HepG2 (cell line): ENCODE measurements around the gene MSANTD2. TPM values are rescaled to one million over a fixed set of nuclear protein-coding genes. Genes with fewer than 3 reads are reported as not detected.
A peak's percentile ranks its signal among the peaks of the same experiment; 100 is the strongest.

Source experiments
- CERS6 ChIP-seq: sonication (generic); formaldehyde crosslinking; IDR thresholded peaks from 2 replicates; pipeline ENCODE4 v1.5.0; 2020; ENCODE audit warnings: missing genetic modification reagents
- CSRNP1 ChIP-seq: sonication (generic); formaldehyde crosslinking; IDR thresholded peaks from 2 replicates; pipeline ENCODE4 v1.8.1; 2023; ENCODE audit warnings: mild to moderate bottlenecking, missing genetic modification reagents
- DMAP1 ChIP-seq: IDR thresholded peaks from 2 replicates; pipeline ENCODE4 v1.6.1; 2016
- ELF3 ChIP-seq: IDR thresholded peaks from 2 replicates; pipeline ENCODE4 v1.6.1; 2016; ENCODE audit warnings: missing genetic modification reagents, missing compliant biosample characterization
- GMEB2 ChIP-seq: IDR thresholded peaks from 2 replicates; pipeline ENCODE4 v1.6.1; 2016; ENCODE audit warnings: missing biosample characterization, missing genetic modification reagents, low read depth
- IRF9 ChIP-seq: sonication (generic); formaldehyde crosslinking; IDR thresholded peaks from 2 replicates; pipeline ENCODE4 v1.8.0; 2022; ENCODE audit warnings: missing genetic modification reagents, mild to moderate bottlenecking, borderline replicate concordance
- KDM1A ChIP-seq: IDR thresholded peaks from 2 replicates; pipeline ENCODE4 v1.6.1; 2016; ENCODE audit warnings: missing compliant biosample characterization
- MED13 ChIP-seq: sonication (generic); formaldehyde crosslinking; IDR thresholded peaks from 2 replicates; pipeline ENCODE4 v1.5.0; 2020; ENCODE audit warnings: missing genetic modification reagents
- NFE2L1 ChIP-seq: sonication (generic); formaldehyde crosslinking; IDR thresholded peaks from 2 replicates; pipeline ENCODE4 v1.4.0; 2020; ENCODE audit warnings: missing genetic modification reagents, mild to moderate bottlenecking, borderline replicate concordance
- NFYB ChIP-seq: sonication (generic); formaldehyde crosslinking; IDR thresholded peaks from 2 replicates; pipeline ENCODE4 v1.4.0; 2020; ENCODE audit warnings: missing genetic modification reagents
- NR3C1 ChIP-seq: sonication (generic); formaldehyde crosslinking; IDR thresholded peaks from 2 replicates; pipeline ENCODE4 v1.4.0; 2020; ENCODE audit warnings: missing genetic modification reagents
- PHF20 ChIP-seq: sonication (generic); formaldehyde crosslinking; IDR thresholded peaks from 2 replicates; pipeline ENCODE4 v1.5.0; 2020; ENCODE audit warnings: mild to moderate bottlenecking, missing genetic modification reagents
- POLR2G ChIP-seq: fragments of 200-400 bp; formaldehyde crosslinking; IDR thresholded peaks from 2 replicates; pipeline ENCODE4 v1.6.1; 2018; ENCODE audit warnings: mild to moderate bottlenecking, low read depth, low read length, moderate library complexity
- SKIL ChIP-seq: sonication (generic); formaldehyde crosslinking; IDR thresholded peaks from 2 replicates; pipeline ENCODE4 v1.8.0; 2022; ENCODE audit warnings: missing genetic modification reagents, mild to moderate bottlenecking, moderate library complexity, borderline replicate concordance
- TEAD3 ChIP-seq: optimal IDR thresholded peaks from 2 replicates; pipeline ENCODE3; 2016; ENCODE audit warnings: borderline replicate concordance
- U2AF2 ChIP-seq: fragments of 200-400 bp; formaldehyde crosslinking; IDR thresholded peaks from 2 replicates; pipeline ENCODE4 v1.6.1; 2017; ENCODE audit warnings: low read depth, mild to moderate bottlenecking, low read length
- ZFP90 ChIP-seq: sonication (generic); formaldehyde crosslinking; IDR thresholded peaks from 2 replicates; pipeline ENCODE4 v1.8.0; 2022; ENCODE audit warnings: missing genetic modification reagents, mild to moderate bottlenecking, inconsistent platforms, borderline replicate concordance
- ZNF12 ChIP-seq: sonication (generic); formaldehyde crosslinking; IDR thresholded peaks from 2 replicates; pipeline ENCODE4 v1.5.0; 2020; ENCODE audit warnings: missing genetic modification reagents
- ZNF33A ChIP-seq: sonication (generic); formaldehyde crosslinking; IDR thresholded peaks from 2 replicates; pipeline ENCODE4 v1.5.1; 2020; ENCODE audit warnings: missing genetic modification reagents, mild to moderate bottlenecking, moderate library complexity, borderline replicate concordance
- ZNF510 ChIP-seq: sonication (generic); formaldehyde crosslinking; IDR thresholded peaks from 2 replicates; pipeline ENCODE4 v1.4.0; 2020; ENCODE audit warnings: low read depth, mild to moderate bottlenecking, missing genetic modification reagents
- ZSCAN9 ChIP-seq: IDR thresholded peaks from 2 replicates; pipeline ENCODE4 v1.6.1; 2016; ENCODE audit warnings: borderline replicate concordance
- polyA plus RNA-seq, 8 experiments: library from polyadenylated mRNA; depleted of rRNA in 3 of 8; stranded (reverse) in 7 of 8; unstranded in 1 of 8; fragments of >200 nt; fragmentation: Illumina TruSeq in 4 of 8; extraction: Trizol in 4 of 8; gene quantifications; 2 replicates each; pipeline versions ENCODE4 v1.2.1 to v1.2.3, GENCODE V29; 2011 to 2016; ENCODE audit warnings: low read depth in 4 of 8, missing spikeins in 1 of 8, mixed read lengths in 1 of 8; ENCODE audit not compliant: insufficient read depth in 1 of 8
- total RNA-seq, 5 experiments: library from RNA; depleted of rRNA; stranded (reverse); fragments of >200 nt; fragmentation: Illumina TruSeq; extraction: Trizol; gene quantifications; 2 replicates each; pipeline ENCODE4 v1.2.3, GENCODE V29; 2016; ENCODE audit warnings: low read depth in 1 of 5

MSANTD2 gene
- total and polyA plus RNA-seq, 2 of the 13 experiments (the other 11 are each of a cell fraction or from before 2014, with no cell fraction given) = 8.7 to 10.1 TPM

- peak; percentile 58; the same call in 1 of the 2 replicates for TF ChIP-seq IRF9 (CRISPR knock-in tag)
- TF ChIP-seq NFYB (CRISPR knock-in tag) = peak; percentile 4; the same call in 1 of the 2 replicates
- no peak for TF ChIP-seq ZNF12
- TF ChIP-seq ZSCAN9 (CRISPR knock-in tag) = no peak
- TF ChIP-seq U2AF2 = no peak
- TF ChIP-seq PHF20 (CRISPR knock-in tag) = no peak
- peak; percentile 52; the same call in 1 of the 2 replicates for TF ChIP-seq DMAP1 (CRISPR knock-in tag)
- TF ChIP-seq ZFP90 = peak; percentile 61
- TF ChIP-seq CSRNP1 (CRISPR knock-in tag) = no peak
- no peak for TF ChIP-seq ZNF33A (CRISPR knock-in tag)
- peak; percentile 65 for TF ChIP-seq POLR2G
- TF ChIP-seq NR3C1 (CRISPR knock-in tag) = no peak
- no peak for TF ChIP-seq ZNF510 (CRISPR knock-in tag)
- TF ChIP-seq GMEB2 (CRISPR knock-in tag) = no peak
- no peak for TF ChIP-seq SKIL (CRISPR knock-in tag)
- peak; percentile 56; the same call in 1 of the 2 replicates for TF ChIP-seq MED13 (CRISPR knock-in tag)
- no peak for TF ChIP-seq CERS6 (CRISPR knock-in tag)
- no peak for TF ChIP-seq NFE2L1
- TF ChIP-seq ELF3 (CRISPR knock-in tag) = peak; percentile 54; the same call in 1 of the 2 replicates
- TF ChIP-seq KDM1A = no peak
- TF ChIP-seq TEAD3 (CRISPR knock-in tag) = peak; percentile 77
Observed at GRCh38 chr11:124746621-124747243, 53.5 kb downstream of the MSANTD2 start (continued).
